Thoracic aorta (tissue), 2 donors: ENCODE measurements around the gene RNF224. TPM values are rescaled to one million over a fixed set of nuclear protein-coding genes. Genes with fewer than 3 reads are reported as not detected.

ENCODE experiments used
- ATAC-seq: fragments of 150-250 bp; one replicate; pipeline ENCODE4 v1.8.0; 2017; ENCODE audit warnings: low read depth; ENCODE audit not compliant: insufficient number of reproducible peaks, low FRiP score
- DNase-seq: peaks from one replicate; pipeline ENCODE4 v3.0.0-alpha.2; 2020; ENCODE audit warnings: low spot score
- H3K27ac ChIP-seq, 2 donors: fragments of 200-600 bp; sonication (generic); 1 replicate in 1 of 2; 2 replicates in 1 of 2; pipeline ENCODE4 v1.5.1; 2016; ENCODE audit warnings: mild to moderate bottlenecking in 2 of 2, moderate library complexity in 2 of 2
- H3K27me3 ChIP-seq: fragments of 200-600 bp; sonication (generic); replicated peaks from 2 replicates; pipeline ENCODE4 v1.6.0; 2016; ENCODE audit warnings: mild to moderate bottlenecking; ENCODE audit not compliant: insufficient read depth
- H3K36me3 ChIP-seq: fragments of 200-600 bp; sonication (generic); one replicate; pipeline ENCODE4 v1.5.1; 2016
- H3K4me1 ChIP-seq, 2 donors: fragments of 200-600 bp; sonication (generic); 1 replicate in 1 of 2; 2 replicates in 1 of 2; pipeline versions ENCODE4 v1.5.1 to v1.6.0; 2016; ENCODE audit warnings: low read depth in 2 of 2, mild to moderate bottlenecking in 1 of 2; ENCODE audit not compliant: control insufficient read depth in 1 of 2
- H3K4me3 ChIP-seq: fragments of 200-600 bp; sonication (generic); 2 replicates; pipeline ENCODE4 v1.5.1; 2016; ENCODE audit warnings: mild to moderate bottlenecking
- H3K9me3 ChIP-seq: fragments of 200-600 bp; sonication (generic); 2 replicates; pipeline ENCODE4 v1.5.1; 2016
- total RNA-seq, 2 donors: library from RNA; depleted of rRNA; stranded (reverse); fragments of >200 nt; gene quantifications; one replicate each; pipeline versions ENCODE4 v1.1.0 to v1.2.3, GENCODE V29; 2016
- TF ChIP-seq, protein P1 (sequence below): fragments of 200-600 bp; sonication (generic); IDR thresholded peaks from one replicate; pipeline ENCODE4 v1.5.1; 2019; ENCODE audit warnings: antibody characterized with exemption

RNF224 gene
- total RNA-seq: not detected

DNA sequence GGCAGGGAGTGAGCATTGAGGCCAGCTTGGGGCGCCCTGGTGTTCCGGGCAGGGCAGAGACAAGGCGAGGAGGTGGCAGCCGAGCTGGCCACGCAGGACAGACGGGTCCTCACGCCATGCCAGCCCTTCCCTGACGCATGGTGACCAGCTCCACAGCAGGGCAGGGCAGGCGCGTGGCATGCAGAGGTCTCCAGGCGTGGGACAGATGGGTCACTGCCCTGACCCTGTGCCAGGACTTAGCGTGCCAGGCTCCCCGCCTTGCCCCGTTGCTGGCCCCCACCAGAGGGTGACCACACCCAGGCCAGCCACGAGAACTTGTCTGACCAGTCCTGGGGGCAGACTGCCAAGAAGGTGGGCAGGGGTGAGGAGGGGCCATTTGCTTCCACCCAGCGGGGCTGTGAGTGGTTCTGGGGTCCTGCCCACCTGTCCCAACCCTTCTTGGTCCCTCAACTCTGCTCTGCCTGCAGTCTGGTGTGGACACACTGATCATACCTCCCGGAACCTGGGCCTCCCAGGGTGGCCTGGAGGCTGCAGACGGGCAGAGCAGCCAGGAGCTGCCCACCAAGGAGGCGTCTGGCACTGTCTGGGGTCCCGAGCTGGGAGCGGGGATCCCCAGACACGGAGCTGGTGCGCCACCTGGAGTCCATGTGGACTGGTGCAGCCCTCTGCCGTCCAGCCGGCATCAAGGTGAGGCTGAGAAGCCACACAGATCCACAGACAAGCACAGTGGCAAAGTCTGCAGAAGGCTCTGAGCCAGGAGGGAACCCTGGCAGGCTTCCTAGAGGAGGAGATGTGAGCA, at the start of gene RNF224:
RNF224 (plus strand) TSS at position 449 of the 799 bp plus-strand sequence. CDS start 834 bp downstream, outside the sequence.
- ATAC-seq (no peak), DNase-seq (no peak)
- Histone ChIP-seq H3K9me3 (no peaks in the 10 kb centered on the region), H3K4me1 (peaks cover 7 to 15% of the 10 kb centered on the region in 2 donors), H3K36me3 (no peaks in the 10 kb centered on the region), H3K4me3 (no peak within 1 kb of the TSS), H3K27me3 (no peaks in the 10 kb centered on the region), H3K27ac (no peak within 1 kb of the TSS)
- TF ChIP-seq, protein P1, sequence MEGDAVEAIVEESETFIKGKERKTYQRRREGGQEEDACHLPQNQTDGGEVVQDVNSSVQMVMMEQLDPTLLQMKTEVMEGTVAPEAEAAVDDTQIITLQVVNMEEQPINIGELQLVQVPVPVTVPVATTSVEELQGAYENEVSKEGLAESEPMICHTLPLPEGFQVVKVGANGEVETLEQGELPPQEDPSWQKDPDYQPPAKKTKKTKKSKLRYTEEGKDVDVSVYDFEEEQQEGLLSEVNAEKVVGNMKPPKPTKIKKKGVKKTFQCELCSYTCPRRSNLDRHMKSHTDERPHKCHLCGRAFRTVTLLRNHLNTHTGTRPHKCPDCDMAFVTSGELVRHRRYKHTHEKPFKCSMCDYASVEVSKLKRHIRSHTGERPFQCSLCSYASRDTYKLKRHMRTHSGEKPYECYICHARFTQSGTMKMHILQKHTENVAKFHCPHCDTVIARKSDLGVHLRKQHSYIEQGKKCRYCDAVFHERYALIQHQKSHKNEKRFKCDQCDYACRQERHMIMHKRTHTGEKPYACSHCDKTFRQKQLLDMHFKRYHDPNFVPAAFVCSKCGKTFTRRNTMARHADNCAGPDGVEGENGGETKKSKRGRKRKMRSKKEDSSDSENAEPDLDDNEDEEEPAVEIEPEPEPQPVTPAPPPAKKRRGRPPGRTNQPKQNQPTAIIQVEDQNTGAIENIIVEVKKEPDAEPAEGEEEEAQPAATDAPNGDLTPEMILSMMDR: peak; percentile 82

DNA sequence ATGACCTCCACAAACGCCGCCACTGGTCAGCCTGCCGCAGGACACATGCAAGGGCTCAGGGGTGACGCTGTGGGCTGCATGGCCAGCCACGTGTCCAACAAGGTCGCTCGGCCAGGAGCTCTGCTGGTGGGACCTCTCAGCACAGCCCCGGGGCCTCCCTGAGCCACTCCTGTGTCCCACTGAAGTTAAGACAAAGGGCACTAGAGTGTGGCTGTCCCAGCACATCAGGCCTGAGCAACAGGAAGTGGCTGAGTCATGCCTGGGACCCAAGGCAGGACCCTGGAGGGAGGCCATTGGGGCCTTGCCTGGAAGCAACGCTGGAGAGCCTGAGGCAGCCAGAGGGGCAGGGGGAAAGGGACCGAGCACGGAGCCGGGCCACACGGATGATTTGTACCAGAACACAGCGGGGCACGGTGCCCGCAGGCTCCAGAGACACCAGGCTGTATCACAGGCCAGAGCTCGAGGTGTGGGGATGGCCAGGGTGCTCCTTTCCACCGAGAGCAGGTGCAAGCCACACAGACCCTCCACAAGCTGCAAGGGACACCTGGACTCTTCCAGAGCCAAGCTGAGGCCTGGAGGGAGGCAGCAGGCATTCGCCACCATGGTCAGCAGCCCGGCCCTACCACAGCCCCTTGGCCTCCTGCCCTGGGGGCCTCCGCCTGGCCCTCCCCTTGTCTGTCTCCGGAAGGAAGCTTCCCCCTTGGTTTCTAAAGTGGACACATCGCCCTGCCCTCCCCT, 48.9 kb upstream of the RNF224 start:
- TF ChIP-seq, protein P1: no peak
- Histone ChIP-seq H3K27ac (no peak overlapping the region), H3K36me3 (peaks cover 41% of the 10 kb centered on the region), H3K4me1 (no peaks in the 10 kb centered on the region), H3K4me3 (no peak overlapping the region), H3K9me3 (no peaks in the 10 kb centered on the region), H3K27me3 (no peaks in the 10 kb centered on the region)
- no peak for ATAC-seq
- DNase-seq: no peak

DNA sequence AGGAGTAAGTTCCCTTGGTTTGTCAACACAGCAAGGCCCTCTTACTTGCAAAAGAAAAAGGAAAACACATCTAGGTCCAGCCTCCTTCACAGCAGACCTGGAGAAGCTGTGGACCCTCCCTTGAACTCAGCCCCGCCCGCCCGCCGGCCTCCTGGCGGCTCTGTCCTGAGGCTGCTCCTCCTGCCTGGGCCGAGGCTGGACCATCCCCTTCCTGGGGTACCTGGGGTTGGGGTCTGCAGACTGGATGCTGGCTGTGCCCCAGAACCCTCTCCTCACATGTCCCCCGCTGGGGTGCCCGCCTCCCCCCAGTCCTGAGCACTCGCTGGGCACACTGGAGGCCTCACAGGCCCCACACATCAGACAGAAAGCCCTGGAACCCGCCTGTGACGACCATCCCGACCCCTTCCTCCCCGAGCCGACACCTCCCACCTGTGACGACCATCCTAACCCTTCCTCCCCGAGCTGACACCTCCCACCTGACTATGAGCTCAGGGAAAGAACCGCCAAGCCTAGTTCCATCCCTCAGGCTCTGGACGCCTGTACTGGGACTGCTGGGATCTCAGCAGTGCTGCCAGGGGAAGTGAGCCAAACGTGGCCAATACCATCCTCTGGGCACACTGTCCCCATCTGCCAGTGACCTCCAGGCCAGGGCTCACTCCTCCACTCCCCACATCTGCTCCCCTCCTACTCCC, 48.2 kb upstream of the RNF224 start:
- DNase-seq: no peak
- TF ChIP-seq, protein P1: no peak
- H3K36me3 ChIP-seq: peaks cover 48% of the 10 kb centered on the region

DNA sequence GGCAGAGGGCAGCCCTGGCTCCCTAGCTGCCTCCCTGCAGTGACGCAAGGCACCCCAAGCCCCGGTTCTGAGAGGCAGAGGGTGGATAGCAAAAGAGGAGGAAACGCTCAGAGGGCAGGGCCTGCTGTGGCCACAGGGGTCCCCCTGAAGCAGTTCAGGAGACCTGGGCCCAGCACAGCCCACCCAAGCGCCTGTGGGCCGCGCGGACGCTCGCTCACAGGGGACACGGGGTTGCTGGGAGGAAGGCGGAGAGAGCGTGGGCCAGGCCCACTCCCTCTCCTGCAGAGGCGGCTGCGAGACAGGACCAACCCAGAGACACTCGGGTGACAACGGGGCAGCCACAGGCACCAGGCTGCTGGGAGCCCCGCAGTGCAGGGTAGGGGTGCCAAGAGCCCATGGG, 47.5 kb upstream of the RNF224 start:
- H3K4me1 ChIP-seq: no peaks in the 10 kb centered on the region
- TF ChIP-seq, protein P1: no peak
- H3K27me3 ChIP-seq: no peaks in the 10 kb centered on the region
- DNase-seq (no peak), ATAC-seq (no peak)
- no peak overlapping the region for H3K27ac ChIP-seq
- no peaks in the 10 kb centered on the region for H3K9me3 ChIP-seq
- no peak overlapping the region for H3K4me3 ChIP-seq
- H3K36me3 ChIP-seq: peaks cover 55% of the 10 kb centered on the region

More for the DNA sequence above, 48.2 kb upstream of the RNF224 start:
- Histone ChIP-seq H3K4me1 (no peaks in the 10 kb centered on the region), H3K4me3 (no peak overlapping the region), H3K27ac (no peak overlapping the region), H3K9me3 (no peaks in the 10 kb centered on the region), H3K27me3 (no peaks in the 10 kb centered on the region)
- ATAC-seq: no peak

DNA sequence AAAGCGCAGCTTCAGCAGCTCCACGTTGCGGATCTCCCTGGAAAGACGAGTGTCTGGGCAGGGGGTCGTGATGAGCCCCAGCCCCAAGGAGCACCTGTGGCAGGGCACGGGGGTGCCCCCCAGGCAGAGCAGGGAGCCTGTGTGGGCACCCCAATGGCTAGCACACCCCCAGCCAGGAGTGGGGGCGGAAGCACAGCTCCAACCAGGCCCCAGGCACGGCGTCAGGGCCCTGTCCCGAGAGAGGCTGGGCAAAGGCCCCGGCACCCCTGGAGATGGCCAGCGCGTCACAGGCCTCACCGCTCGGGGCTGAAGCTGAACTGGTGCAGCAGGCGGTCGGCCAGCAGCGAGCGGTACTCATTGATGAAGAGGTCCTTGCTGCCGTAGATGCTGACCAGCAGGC, 46.8 kb upstream of the RNF224 start:
- no peak for ATAC-seq
- Histone ChIP-seq H3K36me3 (peaks cover 55% of the 10 kb centered on the region), H3K4me1 (no peaks in the 10 kb centered on the region), H3K4me3 (no peak overlapping the region), H3K9me3 (no peaks in the 10 kb centered on the region), H3K27ac (no peak overlapping the region), H3K27me3 (no peaks in the 10 kb centered on the region)
- no peak for DNase-seq
- TF ChIP-seq, protein P1: no peak
